ENCODE results near the gene PLEKHM1.
A peak's percentile ranks its signal among the peaks of the same experiment; 100 is the strongest.
"Not testable (repeated sequence)": the region's sequence is repeated elsewhere in the genome, so short reads cannot be mapped to it uniquely, and the experiment has no call there.

The PLEKHM1 gene

GRCh38 chr17:45490615-45491433 lies at the start of gene PLEKHM1:
Gene PLEKHM1 (minus strand): TSS chr17:45490721. CDS start chr17:45482484, 8,237 bp downstream.
- peak; percentile 86 to 91 for DNase-seq

DNA sequence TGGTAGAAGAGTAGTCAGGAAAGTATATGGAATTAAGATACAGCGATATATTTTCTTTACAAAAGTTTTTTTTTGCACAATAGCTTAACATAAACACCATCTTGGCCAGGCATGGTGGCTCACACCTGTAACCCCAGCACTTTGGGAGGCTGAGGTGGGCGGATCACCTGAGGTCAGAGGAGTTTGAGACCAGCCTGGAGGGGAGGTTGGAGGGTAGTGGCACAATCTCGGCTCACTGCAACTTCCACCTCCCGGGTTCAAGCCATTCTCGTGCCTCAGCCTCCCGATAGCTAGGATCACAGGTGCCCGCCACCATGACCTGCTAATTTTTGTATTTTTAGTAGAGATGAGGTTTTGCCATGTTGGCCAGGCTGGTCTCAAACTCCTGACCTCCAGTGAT lies 47.6 kb upstream of the PLEKHM1 start:
- DNase-seq: not testable (repeated sequence)

- DNase-seq: not testable (repeated sequence)
Observed at GRCh38 chr17:45506072-45506471, 15.6 kb upstream of the PLEKHM1 start.

- DNase-seq: not testable (repeated sequence)
Observed at GRCh38 chr17:45505183-45505582, 14.7 kb upstream of the PLEKHM1 start.

DNA sequence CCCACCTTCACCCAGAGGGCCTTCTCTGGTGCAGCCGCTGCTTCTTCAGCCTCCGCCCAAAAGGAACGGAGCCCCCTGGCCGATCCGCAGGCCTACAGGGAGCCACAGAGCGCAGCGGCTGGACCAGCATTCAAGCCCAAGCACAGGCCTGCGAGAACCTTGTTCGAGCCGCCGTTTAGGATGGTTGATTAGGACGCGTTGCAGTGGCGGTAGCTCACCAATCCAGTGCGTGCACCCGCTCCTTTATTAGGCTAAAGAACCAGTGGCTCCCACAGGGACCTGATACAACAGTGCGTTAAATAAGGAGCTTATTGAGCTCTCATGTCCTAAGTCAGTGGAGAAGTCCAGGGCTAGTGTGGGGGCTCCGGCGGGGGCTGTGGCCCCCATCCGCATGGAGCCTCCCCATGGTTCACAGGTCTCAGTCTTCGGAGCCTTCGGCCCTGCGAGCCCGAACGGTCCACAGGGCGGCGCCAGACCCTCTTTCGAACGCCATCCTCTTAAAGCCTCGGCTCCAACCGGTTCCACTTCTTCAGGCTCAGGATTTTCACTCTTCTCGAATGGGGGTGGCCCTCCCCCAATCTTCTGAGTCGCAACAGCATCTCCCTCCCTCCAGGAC lies 10.7 kb upstream of the PLEKHM1 start:
- DNase-seq: not testable (repeated sequence)

GRCh38 chr17:45500478-45500877 lies 10.0 kb upstream of the PLEKHM1 start:
- DNase-seq: not testable (repeated sequence)

DNA sequence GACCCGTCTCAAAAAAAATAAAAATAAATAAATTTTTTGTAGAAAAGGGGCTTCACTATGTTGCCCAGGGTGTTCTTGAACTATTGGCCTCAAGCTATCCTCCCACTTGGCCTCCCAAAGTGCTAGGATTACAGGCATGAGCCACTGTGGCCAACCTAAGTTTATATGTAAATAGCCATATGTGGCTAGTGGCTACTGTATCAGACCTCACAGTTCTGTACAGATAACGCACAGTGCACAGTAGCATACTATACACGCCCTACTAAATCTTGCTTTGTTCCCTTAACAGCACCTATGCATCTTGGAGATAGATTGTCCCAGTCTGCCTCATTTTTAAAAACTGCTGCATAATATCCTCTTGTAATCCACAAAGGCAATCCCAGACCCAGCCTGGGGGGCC lies 8.7 kb upstream of the PLEKHM1 start:
- DNase-seq: not testable (repeated sequence)

DNA sequence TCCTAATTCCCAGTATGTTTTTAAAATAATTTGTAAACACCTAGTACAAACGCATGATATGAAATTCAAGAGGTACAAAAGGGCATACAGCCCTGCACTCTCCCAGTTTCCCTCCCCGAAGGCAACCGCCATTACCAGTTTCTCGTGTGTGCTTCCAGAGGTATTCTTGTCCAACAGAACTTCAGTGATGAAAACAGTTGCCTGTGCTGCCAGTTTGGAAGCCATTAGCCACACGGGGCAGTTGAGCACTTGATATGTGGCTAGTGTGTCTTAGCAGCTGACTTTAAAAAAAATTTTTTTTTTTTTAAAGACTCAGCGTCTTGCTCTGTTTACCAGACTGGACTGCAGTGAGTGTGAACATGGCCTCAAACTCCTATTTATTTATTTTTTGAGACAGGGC lies 7.9 kb upstream of the PLEKHM1 start:
- not testable (repeated sequence) for DNase-seq

DNA sequence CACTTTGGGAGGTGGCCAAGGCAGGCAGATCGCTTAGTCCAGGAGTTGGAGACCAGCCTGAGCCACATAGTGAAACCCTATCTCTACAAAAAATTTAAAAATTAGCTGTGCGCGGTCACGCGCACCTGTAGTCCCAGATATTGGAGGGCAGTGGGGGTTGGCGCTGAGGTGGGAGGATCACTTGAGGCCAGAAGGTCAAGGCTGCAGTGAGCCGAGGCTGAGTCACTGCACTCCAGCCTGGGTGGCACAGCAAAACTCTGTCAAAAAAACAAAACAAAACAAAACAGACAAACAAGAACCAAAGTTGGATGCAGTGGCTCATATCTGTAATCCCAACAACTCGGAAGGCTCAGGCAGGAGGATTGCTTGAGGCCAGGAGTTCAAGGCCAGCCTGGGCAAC lies 6.9 kb upstream of the PLEKHM1 start:
- not testable (repeated sequence) for DNase-seq

- DNase-seq: not testable (repeated sequence)
Observed at GRCh38 chr17:45496507-45496906, 6.0 kb upstream of the PLEKHM1 start.

- DNase-seq: not testable (repeated sequence)
Observed at GRCh38 chr17:45494556-45494955, 4.0 kb upstream of the PLEKHM1 start.

DNA sequence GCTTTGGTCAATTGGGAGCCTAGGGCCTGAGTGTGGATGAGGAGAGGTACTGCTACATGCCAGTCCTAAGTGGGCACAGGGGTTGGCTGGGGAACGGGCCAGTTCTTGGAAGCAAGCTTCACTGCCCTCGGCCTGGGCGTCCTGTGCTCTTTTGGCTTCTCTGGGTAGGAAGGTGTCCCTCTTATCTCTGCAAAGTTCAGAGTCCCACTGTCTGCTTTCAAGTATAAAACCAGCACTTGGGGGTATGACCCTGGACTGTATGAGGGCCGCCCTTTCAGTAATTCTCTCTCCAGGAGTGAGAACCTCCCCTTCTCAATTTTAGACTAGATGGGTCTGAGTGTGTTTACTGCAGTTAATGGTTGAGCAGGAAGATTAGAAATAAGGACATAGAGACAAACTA lies 1.6 kb upstream of the PLEKHM1 start:
- not testable (repeated sequence) for DNase-seq

DNA sequence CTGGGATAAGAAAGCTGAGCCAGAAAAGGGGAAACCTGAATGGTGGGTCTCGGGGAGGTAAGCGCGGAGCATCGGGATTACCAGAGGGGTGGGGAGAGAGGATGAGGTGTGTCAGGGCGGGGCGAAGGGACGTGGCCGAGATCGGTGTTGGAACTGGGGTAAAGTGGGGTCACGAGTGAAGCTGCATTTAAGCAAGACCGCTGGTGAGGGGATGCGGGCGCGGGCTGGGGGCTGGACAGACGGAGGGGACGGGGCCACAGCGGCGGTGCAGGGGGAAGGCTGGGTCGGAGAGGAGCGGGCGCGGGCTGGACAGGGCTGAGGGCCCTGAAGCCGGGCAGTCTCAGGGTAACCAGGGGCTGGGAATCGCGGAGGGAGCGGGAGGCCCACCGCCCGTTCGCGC lies 323 bp downstream of the PLEKHM1 start:
- peak in 1 of 2 experiments; percentile 54 for DNase-seq

DNA sequence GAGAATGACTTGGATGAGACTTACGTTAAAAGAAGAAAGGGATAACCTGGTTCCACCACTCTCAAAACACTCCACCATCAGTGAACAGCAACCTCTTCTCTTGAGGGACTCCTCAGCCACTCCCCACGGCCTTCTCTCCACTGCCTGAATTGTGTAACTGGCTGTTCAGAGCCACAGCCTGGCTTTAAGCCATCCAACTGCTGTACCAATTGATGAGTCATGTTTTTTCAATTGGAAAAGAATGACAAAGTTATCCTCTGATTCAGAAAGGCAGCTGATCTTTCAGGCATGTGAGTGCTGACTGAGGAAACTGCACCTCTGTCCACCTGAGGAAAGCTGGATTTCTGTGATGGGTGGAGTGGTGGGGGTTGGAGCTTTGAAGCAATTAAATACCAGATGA lies 2.8 kb downstream of the PLEKHM1 start:
- DNase-seq: not testable (repeated sequence)

GRCh38 chr17:45483591-45484216 lies 6.8 kb downstream of the PLEKHM1 start:
- DNase-seq: not testable (repeated sequence)

DNA sequence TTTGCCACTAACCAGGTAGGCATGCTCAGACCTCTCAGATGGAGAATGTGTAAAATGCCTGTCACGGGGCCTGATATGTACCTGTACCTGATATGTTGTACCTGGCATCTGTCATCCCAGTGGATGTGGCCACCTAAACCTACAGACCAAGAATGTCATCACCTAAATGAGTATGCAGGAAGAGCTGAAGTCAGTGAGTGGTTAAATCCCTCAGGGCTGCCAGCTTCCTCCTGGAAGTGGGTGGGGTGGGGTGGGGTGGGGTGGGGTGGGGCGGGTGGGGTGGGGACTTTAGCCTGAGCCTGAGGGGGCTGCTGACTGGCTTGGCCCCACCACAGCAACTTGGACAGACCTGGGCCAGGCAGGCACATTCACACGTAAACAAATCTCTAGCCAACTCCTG lies 7.3 kb downstream of the PLEKHM1 start:
- not testable (repeated sequence) for DNase-seq

DNA sequence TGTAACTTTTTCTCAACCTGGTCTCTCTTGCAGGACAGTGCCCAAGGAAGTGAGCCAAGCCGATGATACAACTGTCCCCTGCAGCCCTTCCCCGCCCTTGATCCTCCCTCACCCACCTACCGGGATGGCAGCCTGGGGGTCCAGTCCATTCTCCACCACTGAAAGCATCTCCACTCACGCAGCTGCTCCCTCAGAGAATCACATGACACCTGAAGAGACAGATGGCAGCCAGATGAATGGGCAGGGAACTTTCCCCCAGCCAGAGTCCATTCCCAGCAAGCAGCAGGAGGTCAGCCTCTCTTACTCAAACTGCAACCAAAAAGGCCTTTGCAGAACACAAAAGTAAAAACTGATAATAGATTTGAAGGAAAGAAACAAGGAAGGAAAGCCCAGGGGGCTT lies 8.2 kb downstream of the PLEKHM1 start:
- not testable (repeated sequence) for DNase-seq

- DNase-seq: not testable (repeated sequence)
Observed at GRCh38 chr17:45475436-45475835, 15.1 kb downstream of the PLEKHM1 start.

DNA sequence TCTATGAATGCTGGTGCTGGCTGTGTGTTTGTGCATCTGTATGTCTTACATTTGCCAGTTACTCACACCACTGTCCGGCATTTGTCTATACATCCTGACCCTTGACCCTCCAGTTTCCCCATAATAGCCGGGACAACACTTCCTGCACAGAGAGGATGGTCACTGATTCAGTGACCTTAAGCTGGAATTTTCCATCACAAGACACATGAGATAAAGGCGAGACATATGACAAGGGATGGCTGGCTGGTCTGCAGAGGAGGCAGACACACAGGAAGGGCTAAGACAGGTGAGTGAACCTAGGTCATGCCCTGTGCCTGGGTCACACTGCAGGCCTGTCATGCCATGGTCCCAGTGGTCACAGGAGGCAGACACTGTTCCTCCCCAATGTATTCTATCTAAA lies 18.3 kb downstream of the PLEKHM1 start:
- DNase-seq: not testable (repeated sequence)

DNA sequence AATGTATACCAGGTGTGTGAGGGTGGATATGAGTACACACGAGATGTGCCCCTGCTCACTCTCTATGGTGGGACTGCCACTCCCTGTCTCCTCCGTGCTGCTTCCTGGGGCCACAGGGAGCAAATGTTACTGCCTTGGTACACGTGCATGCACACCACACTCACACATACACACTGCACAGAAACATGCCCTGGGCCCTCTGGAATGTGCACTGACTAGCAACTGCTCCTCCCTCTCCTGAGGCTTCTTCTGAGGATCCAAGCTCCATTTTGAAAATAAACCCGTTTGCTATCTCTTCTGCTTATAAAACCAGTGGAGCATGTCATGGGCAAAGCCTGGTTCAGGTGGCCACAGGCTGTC lies 21.3 kb downstream of the PLEKHM1 start:
- DNase-seq: not testable (repeated sequence)

DNA sequence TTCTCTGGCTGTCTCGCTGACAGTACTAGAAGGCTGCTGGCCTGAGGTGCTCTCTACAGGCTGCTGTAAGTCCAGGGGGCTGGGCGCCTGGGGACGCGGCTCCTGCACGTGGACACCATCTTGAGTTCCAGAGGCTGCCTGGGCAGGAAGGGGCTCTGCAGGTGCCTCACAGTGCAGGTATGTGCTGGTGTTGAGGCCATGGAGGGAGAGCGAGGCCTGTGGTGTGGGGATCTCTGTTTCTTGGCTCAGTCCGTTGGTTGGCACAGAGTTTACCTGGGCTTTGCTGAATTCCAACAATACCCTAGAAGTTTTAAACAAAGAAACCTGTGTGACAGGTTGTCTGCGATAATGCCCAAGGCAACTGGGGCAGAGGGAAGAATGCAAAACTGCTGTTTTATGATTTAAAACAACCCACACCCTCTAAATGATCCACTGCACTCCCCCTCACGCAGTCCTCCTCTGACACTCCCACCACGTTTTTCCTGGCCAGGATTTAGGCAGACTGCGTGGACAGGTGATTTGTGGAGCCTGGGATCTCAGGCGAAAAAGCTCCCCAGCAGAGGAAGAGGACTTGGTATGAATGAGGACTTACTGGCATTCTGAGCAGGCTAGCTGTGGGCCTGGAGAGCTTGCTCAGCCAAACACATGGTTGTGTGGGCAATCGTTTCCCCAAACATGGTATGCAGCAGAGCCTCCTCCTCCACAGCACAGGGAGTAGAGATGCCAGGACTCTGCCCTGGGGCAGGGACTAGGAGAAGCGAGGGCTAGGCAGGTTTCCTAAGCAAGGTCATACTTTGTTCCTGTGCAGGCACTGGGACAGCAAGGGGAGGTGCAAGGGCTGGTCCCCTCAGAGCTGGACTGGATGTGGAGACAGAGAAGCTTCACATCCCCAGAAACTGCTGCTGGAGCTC lies 22.0 kb downstream of the PLEKHM1 start:
- not testable (repeated sequence) for DNase-seq

- peak; percentile 61 to 68 for DNase-seq
Observed at GRCh38 chr17:45461524-45462327, 28.8 kb downstream of the PLEKHM1 start.

All from activated T-cell treated with anti-CD3 and anti-CD28 coated beads, Interleukin-2, amount 50 U/mL, for 48 hours (primary cell).